HPDE6-E6E7 (cell line): Measurements from ENCODE around the gene RPL38.

Experiments used
- DNase-seq: peaks from one replicate; pipeline ENCODE4 v3.0.0; 2011; ENCODE audit warnings: missing footprints; ENCODE audit errors: extremely low spot score

Gene RPL38

DNA sequence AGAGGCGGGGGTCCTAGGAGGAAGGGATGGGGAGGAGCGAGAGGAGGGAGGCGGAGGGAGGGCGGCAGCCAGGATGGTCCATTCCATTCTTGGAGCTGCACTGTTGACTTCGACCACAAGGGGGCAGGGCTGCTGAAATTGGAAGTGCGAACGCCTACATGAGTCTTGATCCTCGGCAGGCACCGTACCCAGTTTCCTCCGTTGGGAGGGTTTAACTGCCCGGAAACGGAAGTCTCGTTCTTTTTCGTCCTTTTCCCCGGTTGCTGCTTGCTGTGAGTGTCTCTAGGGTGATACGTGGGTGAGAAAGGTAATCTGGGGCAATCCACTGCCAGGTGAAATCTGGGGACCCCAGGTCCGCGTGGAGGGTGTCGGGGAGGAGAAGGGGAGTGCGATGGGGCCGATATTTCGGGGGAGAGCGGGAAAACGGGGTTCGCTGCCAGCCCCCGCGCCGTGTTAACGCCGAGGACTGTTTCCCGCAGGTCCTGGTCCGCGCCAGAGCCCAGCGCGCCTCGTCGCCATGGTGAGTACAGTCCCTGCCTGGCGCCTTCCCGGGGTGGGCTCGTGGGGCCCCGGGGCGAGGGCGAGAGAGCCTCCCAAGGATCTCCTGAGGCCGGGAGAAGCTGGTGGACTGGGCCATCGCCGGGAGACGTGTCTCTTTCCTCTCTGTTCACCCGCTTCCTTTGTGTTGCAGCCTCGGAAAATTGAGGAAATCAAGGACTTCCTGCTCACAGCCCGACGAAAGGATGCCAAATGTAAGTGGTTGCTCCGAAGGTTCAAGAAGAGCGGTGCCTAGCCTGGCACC, at the start of gene RPL38:
Gene RPL38, plus strand, starts transcription at position 240 of the 802 bp plus-strand sequence. Its CDS starts 278 bp downstream, at position 518.
- peak; percentile 87 for DNase-seq

DNA sequence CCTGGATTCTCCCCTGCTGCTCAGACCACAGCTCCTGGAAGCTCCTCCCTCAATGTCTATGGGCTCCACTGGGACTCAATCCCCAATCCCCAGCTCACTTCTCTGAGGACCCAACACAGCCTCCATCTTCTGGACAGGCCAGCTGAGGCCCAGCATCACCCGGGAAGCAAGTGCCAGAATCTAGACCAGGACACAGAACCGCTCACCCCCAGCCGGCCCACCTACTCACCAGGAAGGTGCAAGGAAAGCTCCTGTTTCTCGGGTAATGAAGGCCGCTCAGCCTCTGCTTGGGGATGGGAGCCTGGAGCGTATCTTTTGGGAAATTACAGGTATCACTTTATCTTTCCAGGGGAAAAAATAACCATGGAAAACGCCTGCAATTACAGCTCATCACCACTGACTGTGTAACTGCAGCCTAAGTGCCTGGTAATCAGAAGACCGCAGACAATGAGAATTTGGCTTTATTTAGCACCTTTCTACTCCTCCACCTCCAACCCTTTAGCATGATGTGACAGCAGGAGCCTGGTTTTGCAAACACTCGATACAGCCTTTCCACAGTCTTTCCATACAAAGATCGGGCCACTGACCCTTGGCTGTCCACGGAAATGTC, 49.6 kb upstream of the RPL38 start:
- no peak for DNase-seq

DNA sequence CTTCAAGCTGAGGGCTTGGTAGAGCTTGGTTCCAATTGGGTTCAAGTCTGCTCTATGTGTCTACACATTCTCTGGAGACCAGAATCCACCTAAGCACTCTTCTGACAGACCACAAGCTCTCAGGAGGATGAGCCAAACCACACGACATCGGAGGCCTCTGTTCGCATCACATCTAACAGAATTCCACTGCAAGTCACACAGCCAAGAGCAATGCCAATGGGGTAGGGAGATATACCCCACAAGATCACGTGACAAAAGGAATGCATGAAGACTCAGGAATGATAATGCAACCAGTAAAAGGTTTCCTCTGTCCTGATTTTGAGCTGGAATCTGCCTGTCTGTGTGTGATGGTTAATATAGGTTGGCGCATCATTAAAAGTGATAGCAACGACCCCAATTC, 46.6 kb upstream of the RPL38 start:
- DNase-seq = no peak

DNA sequence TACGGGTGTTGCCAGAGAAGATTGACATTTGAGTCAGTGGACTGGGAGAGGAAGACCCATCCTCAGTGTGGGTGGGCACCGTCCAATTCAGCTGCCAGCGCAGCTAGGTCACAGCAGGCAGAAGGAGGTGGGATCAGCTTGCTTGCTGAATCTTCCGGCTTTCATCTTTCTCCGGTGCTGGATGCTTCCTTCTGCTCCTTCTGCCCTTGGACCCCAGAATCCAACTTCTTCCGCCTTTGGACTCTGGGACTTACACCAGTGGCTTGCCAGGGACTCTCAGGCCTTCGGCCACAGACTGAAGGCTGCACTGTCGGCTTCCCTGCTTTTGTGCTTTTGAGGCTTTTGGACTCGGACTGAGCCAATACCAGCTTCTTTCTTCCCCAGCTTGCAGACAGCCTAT, 46.1 kb upstream of the RPL38 start:
- no peak for DNase-seq

DNA sequence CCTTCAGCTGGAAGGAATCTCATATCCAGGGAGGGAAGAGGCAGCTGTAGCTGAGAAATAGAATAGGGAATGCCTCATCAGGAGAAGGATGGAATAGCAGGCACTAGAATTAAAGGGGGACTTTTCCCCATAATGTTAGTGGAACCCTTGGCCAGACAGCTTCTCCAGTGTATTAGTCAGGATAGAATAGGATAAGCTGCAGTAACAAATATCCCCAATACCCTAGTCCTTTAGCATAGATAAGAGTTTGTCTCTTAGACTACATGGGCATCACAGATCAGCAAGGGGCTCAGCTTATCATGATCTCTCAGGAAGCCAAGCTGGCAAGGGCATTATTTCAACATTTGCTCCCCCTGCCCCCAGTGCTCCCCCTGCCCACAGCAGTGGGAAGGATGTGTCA, 44.7 kb upstream of the RPL38 start:
- no peak for DNase-seq

DNA sequence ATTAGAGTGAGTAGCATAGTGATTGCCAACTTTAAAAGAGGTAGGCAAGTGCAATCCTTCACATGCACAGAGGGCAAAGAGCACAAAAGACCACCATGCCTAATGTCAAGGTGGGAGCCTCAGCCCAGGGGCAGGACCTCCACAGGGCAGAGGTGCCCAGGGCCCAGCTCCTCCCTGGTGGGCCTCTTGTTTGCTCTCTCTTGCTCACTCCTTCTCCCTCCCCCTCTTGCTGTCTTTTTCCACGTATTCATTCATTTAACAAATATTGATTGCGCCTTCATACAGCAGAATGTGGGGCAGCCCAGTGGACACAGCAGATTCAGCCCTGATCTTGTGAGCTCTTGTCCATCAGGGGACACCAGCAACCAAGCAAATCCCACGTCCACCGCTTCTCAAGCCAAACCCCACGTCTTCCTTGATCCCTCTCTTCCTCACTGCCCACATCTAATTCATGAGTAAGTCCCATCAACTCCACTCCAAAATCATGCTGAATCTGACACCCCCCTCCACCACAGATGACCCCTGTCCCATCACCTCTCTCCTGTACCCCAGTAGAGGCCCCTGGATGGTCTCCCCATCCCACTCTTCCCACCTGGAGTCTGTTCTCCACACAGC, 44.1 kb upstream of the RPL38 start:
- DNase-seq = no peak

DNA sequence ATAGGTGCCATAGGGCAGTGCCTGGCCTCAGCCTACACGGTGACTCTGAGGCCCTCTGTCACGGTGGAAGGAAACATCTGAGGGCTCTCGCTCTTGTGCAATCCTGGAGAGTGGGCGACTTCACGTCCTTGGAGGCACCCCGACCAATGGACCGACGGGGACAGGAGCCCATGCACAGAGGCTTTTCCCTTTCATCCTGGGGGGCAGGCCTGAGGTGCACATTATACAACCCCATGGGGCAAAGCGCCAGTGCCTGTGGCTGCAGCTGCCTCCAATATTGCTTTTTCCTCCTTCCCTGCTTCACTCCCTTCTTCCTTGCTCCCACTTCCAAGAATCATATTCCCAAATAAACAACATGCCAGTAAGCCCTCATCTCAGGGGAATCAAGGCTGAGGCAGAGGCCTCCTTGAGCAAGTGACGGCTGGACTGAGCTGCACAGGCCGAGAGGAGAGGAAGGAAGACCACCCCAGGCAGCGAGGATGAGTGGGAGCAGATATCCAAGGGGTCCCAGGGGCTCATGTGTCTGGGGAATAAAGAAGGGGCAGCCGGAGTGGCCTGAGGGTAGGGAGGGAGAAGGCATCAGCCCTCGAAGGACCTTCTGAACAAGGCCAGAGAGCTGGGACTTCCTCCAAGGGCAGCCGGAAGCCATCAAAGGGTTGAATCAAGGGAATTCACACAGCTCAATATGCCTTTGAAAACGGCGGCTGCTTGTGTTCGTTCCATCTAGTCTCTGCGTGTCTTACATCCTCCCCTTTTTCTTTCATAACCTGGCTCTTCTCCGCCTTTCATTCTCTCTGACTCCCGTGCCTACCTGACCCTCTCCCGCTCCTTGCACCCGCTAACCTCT, 42.6 kb upstream of the RPL38 start:
- no peak for DNase-seq

DNA sequence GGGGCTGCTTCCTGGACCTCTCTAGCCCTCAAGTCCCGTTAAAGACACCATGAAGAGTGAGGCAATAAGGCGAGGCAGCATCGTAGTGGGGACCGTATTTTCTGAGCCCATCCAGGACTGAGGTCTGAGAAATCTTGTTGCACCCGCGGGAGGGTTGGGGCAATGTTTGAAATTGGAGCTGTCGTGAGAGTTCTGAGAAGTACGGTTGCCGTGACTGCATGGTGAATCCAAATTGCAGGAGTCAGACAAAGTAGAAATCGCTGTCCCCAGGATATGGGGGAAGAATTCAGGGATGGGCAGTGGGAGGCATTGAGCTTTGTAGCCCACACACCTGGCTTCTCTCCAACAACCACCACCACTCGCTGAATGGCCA, 42.0 kb upstream of the RPL38 start:
- DNase-seq = no peak

DNA sequence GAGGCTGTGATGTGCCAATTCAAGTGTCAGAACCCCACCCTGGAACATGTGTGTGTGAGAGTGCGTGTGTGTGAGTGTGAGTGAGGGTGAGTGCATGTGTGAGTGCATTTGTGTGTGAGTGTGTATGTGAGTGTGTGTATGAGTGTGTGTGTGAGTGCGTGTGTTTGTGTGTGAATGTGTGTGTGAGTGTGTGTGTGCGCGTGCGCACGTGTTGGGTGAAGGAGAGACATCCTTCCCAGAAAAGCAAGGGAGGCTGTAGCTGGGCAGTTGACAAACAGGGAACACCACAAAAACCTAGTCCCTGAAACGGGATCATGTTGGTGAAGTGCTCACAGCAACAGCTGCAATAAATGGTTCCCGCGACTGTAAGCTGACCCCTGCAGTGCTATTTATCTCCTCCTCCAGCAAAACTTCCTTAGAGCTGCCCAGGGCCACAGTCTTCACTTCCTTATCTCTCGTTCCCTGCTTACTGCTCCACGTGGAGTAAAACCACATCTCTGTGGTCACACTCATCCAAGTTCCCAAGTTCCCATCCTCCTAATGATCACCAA, 40.1 kb upstream of the RPL38 start:
- DNase-seq = no peak

DNA sequence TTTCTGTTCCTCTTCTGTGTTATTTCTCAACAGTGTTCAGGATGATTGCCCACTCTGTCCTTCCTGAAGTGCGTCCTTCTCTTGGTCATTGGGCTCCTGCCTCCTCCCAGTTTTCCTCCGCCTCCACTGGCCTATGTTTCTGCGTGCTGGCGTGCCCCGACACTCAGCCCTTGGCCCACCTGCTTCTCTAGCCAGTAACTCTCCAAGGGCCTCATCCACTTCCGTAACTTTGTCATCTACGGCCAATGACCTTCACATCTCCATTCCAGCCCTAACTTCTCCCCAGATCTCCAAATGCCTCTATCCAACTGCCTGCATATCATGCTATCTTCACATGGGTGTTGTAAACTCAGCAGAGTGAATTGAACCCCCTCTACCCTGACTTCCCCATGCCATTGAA, 39.6 kb upstream of the RPL38 start:
- no peak for DNase-seq

DNA sequence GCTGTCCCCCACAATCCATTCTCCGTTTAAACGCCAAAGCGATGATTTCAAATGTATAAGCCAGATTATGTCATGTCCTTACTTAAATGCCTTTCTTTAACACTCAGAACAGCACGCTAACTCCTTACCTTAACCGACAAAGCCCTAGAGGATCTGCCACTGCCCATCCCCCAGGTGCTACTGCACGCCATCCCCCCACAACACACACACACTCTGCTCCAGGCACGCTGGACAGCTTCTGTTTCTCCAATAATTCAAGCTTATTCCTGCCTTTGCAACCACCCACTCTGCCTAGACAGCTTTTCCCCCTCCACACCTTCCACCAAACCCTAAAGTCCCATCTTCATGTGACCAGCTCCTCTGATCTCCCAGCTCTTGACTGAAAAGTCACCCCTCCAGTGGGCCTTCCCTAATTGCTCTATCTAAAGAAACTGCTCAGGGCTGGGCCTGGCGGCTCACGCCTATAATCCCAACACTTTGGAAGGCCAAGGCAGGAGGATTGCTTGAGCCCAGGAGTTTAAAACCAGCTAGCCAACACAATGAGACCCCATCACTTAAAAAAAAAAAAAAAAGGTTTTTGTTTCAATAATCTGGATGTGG, 38.9 kb upstream of the RPL38 start:
- DNase-seq = no peak

DNA sequence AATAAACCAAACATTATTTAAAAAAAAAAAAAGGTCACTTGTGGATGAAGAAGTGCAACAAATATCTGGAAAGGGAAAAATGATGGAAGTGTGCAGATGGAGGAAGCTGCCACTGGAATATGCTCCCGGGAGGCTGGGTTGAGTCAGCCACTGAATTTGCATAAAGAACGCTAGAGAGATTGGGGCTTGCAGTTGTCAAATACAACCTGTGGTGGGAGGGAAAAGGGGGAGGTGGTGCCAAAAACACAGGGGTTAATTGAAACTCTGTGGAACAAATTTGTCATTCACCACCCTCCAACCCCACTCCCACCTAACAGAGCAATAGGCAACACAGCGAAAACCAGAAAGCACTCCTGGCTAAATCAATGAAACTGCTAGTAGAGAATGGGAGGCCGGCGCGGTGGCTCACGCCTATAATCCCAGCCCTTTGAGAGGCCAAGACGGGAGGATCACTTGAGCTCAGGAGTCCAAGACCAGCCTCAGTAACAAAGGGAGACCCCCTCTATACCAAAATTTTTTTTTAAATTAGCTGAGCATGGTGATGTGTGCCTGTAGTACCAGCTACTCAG, 37.6 kb upstream of the RPL38 start:
- DNase-seq = no peak

DNA sequence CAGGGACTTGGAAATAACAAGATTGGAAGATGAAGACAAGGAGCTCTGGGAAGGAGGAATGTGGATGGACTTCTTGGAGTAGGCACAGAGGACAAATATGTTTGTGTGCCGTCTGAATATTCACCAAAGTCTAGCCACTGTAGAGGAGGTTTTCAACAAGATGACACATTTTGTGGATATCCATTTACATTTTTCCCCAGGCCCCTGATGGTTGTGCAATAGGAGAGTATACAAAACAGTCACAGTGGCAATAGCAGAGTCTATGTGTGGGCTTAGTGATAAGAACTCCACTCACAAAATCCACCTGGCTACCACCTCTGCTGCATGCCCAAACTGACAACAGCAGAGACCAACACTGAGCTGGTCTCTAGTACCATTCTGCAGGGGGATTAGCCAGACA, 32.6 kb upstream of the RPL38 start:
- DNase-seq = no peak

DNA sequence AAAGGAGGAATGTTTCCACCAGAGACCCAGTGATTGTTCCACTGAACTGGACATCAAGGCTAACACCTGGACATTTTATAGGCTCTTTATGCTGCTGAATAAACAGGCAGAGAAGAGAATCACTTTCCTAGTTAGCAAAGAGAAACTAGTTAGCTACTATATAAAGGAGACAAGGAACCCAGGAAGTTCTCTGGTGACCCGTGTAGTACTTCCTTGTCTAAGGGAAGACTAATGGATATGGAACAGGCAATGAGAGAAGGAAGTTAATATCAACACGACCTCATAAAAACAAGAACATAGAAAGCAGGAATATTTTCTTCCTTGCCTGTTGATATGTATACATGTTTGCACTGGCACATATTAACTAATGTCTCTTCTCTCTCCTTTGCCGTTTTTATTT, 30.8 kb upstream of the RPL38 start:
- no peak for DNase-seq

DNA sequence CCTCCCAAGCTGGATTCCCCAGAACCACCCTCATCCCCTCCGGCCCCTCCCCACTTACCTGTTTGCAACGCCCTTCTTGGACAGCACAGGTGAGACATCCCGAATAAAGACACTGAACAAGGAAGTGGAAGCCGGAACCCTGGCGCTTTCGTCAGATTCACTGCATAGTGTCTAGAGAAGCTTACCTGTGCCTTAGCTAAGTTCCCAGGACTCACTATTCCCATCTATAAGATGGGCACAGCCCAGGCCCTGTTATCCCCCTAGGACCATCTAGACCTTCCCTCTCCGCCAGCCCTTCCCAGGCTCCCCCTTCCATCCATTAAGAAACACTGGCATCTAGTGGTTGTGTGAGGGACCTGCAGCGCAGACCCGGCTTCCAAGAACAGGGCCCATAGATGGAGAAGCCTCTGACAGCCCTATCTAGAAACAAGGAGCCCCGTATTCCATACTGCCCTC, 26.9 kb upstream of the RPL38 start:
- peak; percentile 64 for DNase-seq

DNA sequence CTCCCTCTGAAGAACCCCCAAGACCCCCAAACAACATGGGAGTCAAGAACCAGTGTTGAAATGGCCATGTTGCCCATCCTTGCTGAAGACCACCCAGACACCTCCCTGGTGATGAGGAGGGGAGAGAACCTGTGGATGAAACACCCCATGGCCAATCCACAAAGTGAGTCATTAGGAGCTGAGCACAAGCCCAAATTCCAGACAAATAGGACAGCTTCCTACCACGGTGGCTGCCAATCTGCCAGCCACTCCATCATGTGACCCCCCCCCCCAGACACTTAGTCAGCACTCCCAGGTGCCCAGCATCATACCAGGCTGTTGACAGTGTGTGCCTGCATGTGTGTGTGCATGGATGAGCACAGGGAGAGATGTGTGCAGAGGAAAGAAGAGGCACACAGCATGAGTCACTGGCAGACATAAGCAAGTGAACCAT, 26.4 kb upstream of the RPL38 start:
- DNase-seq = no peak

DNA sequence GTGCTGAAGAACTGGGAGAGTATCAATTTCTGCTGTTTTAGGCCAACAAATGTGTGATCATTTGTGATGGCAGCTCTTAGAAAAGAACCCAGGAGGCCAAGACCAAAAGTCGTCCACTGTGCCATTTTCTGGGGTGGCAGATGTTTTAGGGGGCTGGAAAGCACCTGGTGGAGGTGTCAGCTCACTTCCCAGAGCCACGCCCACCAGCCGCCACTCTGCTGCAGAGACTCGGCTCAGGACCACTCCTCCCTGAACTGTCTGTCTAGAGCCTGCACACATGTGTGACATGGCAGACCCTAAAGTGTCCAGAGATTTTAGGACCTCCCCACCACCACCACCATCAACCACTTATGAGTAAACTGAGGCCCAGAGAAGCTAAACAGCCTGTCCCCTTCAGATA, 23.9 kb upstream of the RPL38 start:
- DNase-seq = no peak

DNA sequence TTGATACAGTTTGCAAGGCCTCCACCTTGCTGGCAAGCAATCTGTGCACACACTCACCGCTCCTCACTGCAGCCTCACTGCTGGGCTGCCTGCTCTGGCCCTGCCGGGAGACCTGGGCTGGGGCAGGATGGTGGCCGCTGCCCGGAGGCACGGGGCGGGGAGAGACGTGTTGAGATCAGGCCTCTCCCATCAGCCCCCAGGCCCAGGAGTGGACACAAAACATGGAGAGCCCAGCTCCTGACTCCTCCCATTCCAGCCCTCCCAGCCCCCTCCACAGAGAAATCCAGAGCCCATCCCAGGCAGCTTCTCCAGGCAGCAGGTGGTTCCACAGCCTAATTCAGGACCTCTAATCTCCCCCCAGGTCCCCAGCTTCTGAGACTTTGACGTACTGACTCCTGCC, 23.1 kb upstream of the RPL38 start:
- no peak for DNase-seq

DNA sequence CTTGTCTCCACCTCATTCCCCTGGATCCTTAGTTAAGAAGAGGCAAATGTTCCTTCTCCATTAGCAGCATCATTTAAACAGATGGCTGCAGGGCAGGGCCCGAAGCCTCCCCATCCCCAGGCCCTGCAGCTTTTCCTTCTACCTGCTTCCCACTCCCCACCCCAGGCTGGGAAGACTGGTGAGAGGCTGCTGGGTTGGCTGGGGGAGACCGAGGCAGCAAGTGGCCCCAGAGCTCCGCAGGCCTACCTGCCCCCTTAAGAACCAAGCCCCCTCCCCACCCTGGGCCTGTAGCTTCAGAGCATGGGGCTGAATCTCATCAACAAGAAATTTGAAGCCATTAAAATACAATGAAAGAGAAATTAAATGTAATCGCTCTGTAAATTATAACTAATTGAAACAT, 22.1 kb upstream of the RPL38 start:
- DNase-seq = no peak

DNA sequence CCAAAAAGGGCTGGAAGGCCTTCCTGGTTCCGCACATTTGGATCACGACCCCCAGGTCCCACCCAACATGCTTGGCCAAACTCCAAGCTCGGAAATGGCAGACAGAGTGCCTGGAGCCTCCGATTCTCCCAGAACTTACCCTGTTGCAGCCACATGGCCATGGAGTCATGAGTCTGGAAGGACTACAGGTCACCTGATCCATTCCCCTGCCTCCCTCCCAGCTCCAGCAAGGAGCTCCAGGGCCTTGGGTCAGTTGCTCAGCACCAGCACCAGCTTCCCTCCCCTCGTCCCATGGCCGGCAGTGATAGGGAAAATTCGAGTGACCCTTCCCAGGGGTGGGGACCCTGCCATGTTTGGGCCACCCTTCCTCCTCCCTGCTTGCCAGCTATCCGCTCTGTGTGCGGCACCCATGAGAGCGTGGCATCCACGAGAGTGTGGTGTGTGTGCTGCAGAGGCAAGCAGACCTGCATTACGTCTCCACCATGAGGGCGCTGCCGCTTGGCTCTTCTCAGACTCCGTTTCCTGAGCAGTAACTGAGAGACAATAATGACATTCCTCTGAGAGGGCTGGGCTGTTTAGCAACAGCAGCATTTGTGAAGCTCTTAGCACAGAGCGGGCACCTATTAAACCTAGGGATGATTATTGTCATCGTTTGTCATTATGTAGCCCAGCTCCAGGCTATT, 21.3 kb upstream of the RPL38 start:
- no peak for DNase-seq

DNA sequence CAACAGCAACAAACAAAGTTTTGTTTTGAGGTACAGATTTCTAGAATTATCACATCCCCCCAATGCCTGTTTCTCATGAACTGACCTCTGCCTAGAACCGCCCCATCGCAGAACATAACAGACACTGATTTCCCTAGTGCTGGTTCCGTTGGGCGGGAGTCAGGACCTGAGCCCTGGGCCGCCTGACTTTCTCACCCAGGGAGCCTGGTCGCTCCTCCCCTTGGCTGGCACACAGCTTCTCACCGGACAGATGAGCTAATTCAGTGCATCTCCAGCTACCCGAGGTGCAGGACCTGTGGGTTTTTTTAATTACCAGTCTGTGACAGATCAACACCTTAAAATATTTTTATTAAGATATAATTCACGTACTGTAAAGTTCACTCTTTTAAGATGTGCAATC, 20.1 kb upstream of the RPL38 start:
- no peak for DNase-seq
